Hepatocyte (in vitro differentiated cells): Measurements from ENCODE around the gene CA7. TPM values are rescaled to one million over a fixed set of nuclear protein-coding genes. Genes with fewer than 3 reads are reported as not detected.

Experiments
- DNase-seq: peaks from one replicate; pipeline ENCODE4 v3.0.0-alpha.2; 2016; ENCODE audit warnings: low spot score
- H2AFZ ChIP-seq: fragments of 200-600 bp; sonication (generic); 2 replicates; pipeline ENCODE4 v1.6.0; 2016; ENCODE audit warnings: antibody characterized with exemption, mild to moderate bottlenecking
- H3K27ac ChIP-seq: fragments of 200-600 bp; sonication (generic); 2 replicates; pipeline ENCODE4 v1.5.1; 2016; ENCODE audit warnings: mild to moderate bottlenecking
- H3K27me3 ChIP-seq: fragments of 200-600 bp; sonication (generic); 2 replicates; pipeline ENCODE4 v1.6.1; 2016
- H3K36me3 ChIP-seq: fragments of 200-600 bp; sonication (generic); replicated peaks from 2 replicates; pipeline ENCODE4 v1.5.1; 2016; ENCODE audit warnings: low read depth; ENCODE audit not compliant: insufficient read depth
- H3K4me1 ChIP-seq: fragments of 200-600 bp; sonication (generic); 2 replicates; pipeline ENCODE4 v1.5.1; 2016; ENCODE audit warnings: mild to moderate bottlenecking, moderate library complexity; ENCODE audit not compliant: insufficient read depth
- H3K4me2 ChIP-seq: fragments of 200-600 bp; sonication (generic); 2 replicates; pipeline ENCODE4 v1.6.0; 2016
- H3K4me3 ChIP-seq: fragments of 200-600 bp; sonication (generic); 2 replicates; pipeline ENCODE4 v1.5.1; 2016; ENCODE audit warnings: mild to moderate bottlenecking
- H3K79me2 ChIP-seq: fragments of 200-600 bp; sonication (generic); 2 replicates; pipeline ENCODE4 v1.6.0; 2017; ENCODE audit warnings: mild to moderate bottlenecking
- H3K9me2 ChIP-seq: fragments of 200-600 bp; sonication (generic); replicated peaks from 2 replicates; pipeline ENCODE4 v1.6.0; 2017; ENCODE audit warnings: mild to moderate bottlenecking; ENCODE audit not compliant: insufficient read depth
- H3K9me3 ChIP-seq: fragments of 200-600 bp; sonication (generic); 2 replicates; pipeline ENCODE4 v1.5.1; 2016; ENCODE audit warnings: low read depth, mild to moderate bottlenecking
- H4K20me1 ChIP-seq: fragments of 200-600 bp; sonication (generic); 2 replicates; pipeline ENCODE4 v1.6.0; 2016; ENCODE audit warnings: mild to moderate bottlenecking; ENCODE audit not compliant: insufficient read depth, poor library complexity, severe bottlenecking
- EZH2 ChIP-seq: fragments of 200-600 bp; sonication (generic); IDR thresholded peaks from 2 replicates; pipeline ENCODE4 v1.6.1; 2016; ENCODE audit warnings: antibody characterized with exemption, mild to moderate bottlenecking, borderline replicate concordance
- EZH2phosphoT487 ChIP-seq: fragments of 200-600 bp; sonication (generic); IDR thresholded peaks from one replicate; pipeline ENCODE4 v1.6.1; 2018; ENCODE audit warnings: antibody characterized with exemption, mild to moderate bottlenecking, low read depth, moderate library complexity; ENCODE audit not compliant: unreplicated experiment, severe bottlenecking
- WGBS: methylation state at CpG from one replicate; pipeline ENCODE4 v1.1.6; 2016; ENCODE audit warnings: low lambda C conversion rate; ENCODE audit errors: missing lambda C conversion rate; 5-methylcytosine and 5-hydroxymethylcytosine counted together
- polyA plus RNA-seq: library from polyadenylated mRNA; unstranded; fragments of >200 nt; fragmentation: Nextera tagmentation; extraction: Ambion mirVana; gene quantifications from 2 replicates; pipeline ENCODE4 v1.2.1, GENCODE V29; 2016
- total RNA-seq: library from RNA; depleted of rRNA; stranded (reverse); fragments of >200 nt; gene quantifications from 2 replicates; pipeline ENCODE4 v1.2.3, GENCODE V29; 2014
- TF ChIP-seq, protein P1 (sequence below): fragments of 200-600 bp; sonication (generic); IDR thresholded peaks from 2 replicates; pipeline ENCODE4 v1.5.1; 2016; ENCODE audit warnings: antibody characterized with exemption, mild to moderate bottlenecking; ENCODE audit not compliant: poor library complexity

The CA7 gene
- total and polyA plus RNA-seq, 2 experiments from 2014 or later = 0.25 to 2.5 TPM

GRCh38 chr16:66802159-66802558, 42.1 kb upstream of the CA7 start:
- no peaks in the 10 kb centered on the region for H3K9me3 ChIP-seq
- TF ChIP-seq EZH2 (no peak), EZH2phosphoT487 (no peak)
- H3K4me3 ChIP-seq = no peak overlapping the region
- no peaks in the 10 kb centered on the region for H3K36me3 ChIP-seq
- no peak for DNase-seq
- H3K9me2 ChIP-seq = no peaks in the 10 kb centered on the region
- no peaks in the 10 kb centered on the region for H3K79me2 ChIP-seq
- H3K4me2 ChIP-seq = no peak overlapping the region
- no peaks in the 10 kb centered on the region for H3K4me1 ChIP-seq
- 94% methylated on average over 5 of the region's 5 CpGs for WGBS
- no peaks in the 10 kb centered on the region for H4K20me1 ChIP-seq
- H3K27ac ChIP-seq = no peak overlapping the region
- no peak overlapping the region for H2AFZ ChIP-seq
- H3K27me3 ChIP-seq = no peaks in the 10 kb centered on the region

DNA sequence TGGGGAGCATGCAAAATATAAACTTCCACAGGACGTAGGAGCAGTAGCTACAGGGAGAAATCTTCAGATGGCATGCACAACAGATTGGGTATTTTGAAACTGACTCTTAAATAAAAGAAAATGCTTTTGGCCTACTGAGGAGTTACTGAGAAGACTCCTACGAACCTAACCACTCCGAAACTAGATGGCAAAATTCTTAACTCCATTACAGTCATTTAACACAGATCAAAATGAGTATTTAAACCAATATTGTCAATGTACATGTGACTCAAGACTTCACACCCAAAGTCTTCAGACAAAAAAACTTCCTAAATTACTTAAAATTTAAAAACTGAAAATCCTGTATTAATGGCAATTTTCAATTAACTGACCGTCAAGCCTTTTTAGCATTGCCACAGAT, 34.4 kb upstream of the CA7 start:
- Histone ChIP-seq H3K79me2 (no peaks in the 10 kb centered on the region), H3K9me2 (no peaks in the 10 kb centered on the region), H2AFZ (no peak overlapping the region), H3K4me1 (no peaks in the 10 kb centered on the region), H3K9me3 (no peaks in the 10 kb centered on the region), H3K36me3 (no peaks in the 10 kb centered on the region), H3K4me2 (no peak overlapping the region), H3K27me3 (no peaks in the 10 kb centered on the region), H3K4me3 (no peak overlapping the region), H4K20me1 (no peaks in the 10 kb centered on the region), H3K27ac (no peak overlapping the region)
- WGBS = 93% methylated on average over 4 of the region's 4 CpGs
- TF ChIP-seq EZH2phosphoT487 (no peak), EZH2 (no peak)
- TF ChIP-seq, protein P1, sequence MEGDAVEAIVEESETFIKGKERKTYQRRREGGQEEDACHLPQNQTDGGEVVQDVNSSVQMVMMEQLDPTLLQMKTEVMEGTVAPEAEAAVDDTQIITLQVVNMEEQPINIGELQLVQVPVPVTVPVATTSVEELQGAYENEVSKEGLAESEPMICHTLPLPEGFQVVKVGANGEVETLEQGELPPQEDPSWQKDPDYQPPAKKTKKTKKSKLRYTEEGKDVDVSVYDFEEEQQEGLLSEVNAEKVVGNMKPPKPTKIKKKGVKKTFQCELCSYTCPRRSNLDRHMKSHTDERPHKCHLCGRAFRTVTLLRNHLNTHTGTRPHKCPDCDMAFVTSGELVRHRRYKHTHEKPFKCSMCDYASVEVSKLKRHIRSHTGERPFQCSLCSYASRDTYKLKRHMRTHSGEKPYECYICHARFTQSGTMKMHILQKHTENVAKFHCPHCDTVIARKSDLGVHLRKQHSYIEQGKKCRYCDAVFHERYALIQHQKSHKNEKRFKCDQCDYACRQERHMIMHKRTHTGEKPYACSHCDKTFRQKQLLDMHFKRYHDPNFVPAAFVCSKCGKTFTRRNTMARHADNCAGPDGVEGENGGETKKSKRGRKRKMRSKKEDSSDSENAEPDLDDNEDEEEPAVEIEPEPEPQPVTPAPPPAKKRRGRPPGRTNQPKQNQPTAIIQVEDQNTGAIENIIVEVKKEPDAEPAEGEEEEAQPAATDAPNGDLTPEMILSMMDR = no peak
- DNase-seq = no peak

GRCh38 chr16:66810391-66810790, 33.8 kb upstream of the CA7 start:
- Histone ChIP-seq H3K27ac (no peak overlapping the region), H3K4me1 (no peaks in the 10 kb centered on the region), H2AFZ (no peak overlapping the region), H3K9me3 (no peaks in the 10 kb centered on the region), H4K20me1 (no peaks in the 10 kb centered on the region), H3K9me2 (no peaks in the 10 kb centered on the region), H3K4me3 (no peak overlapping the region), H3K4me2 (no peak overlapping the region), H3K79me2 (no peaks in the 10 kb centered on the region), H3K27me3 (no peaks in the 10 kb centered on the region), H3K36me3 (no peaks in the 10 kb centered on the region)
- TF ChIP-seq, protein P1 = no peak
- TF ChIP-seq EZH2 (no peak), EZH2phosphoT487 (no peak)
- DNase-seq = no peak
- WGBS = 93% methylated on average over 4 of the region's 4 CpGs

GRCh38 chr16:66811043-66811442, 33.2 kb upstream of the CA7 start:
- TF ChIP-seq EZH2 (no peak), EZH2phosphoT487 (no peak)
- TF ChIP-seq, protein P1 = no peak
- no peak overlapping the region for H3K4me3 ChIP-seq
- no peaks in the 10 kb centered on the region for H3K9me3 ChIP-seq
- no peak overlapping the region for H3K4me2 ChIP-seq
- no peaks in the 10 kb centered on the region for H3K27me3 ChIP-seq
- H2AFZ ChIP-seq = no peak overlapping the region
- no peaks in the 10 kb centered on the region for H3K36me3 ChIP-seq
- no peak overlapping the region for H3K27ac ChIP-seq
- no peaks in the 10 kb centered on the region for H3K79me2 ChIP-seq
- H4K20me1 ChIP-seq = no peaks in the 10 kb centered on the region
- DNase-seq = no peak
- H3K4me1 ChIP-seq = no peaks in the 10 kb centered on the region
- 97% methylated on average over 7 of the region's 7 CpGs for WGBS
- no peaks in the 10 kb centered on the region for H3K9me2 ChIP-seq
